Measurements from ENCODE around the gene PPARGC1A. TPM values are rescaled to one million over a fixed set of nuclear protein-coding genes. Genes with fewer than 3 reads are reported as not detected.

PPARGC1A gene
- total RNA-seq, 1 donor from 2014 or later: 0.48 TPM

- Mint-ChIP-seq H3K9me3 (ENCODE audit: unreplicated experiment) (no peaks in the 10 kb centered on the region), H3K27me3 (ENCODE audit: low read depth, unreplicated experiment) (no peaks in the 10 kb centered on the region), H3K4me3 (ENCODE audit: unreplicated experiment) (no peak overlapping the region), H3K27ac (ENCODE audit: unreplicated experiment) (peak overlapping the region; percentile 44), H3K36me3 (ENCODE audit: low read depth, unreplicated experiment) (no peaks in the 10 kb centered on the region), H3K4me1 (ENCODE audit: low read depth, unreplicated experiment) (peaks cover 28% of the 10 kb centered on the region)
- peak; percentile 53 for DNase-seq (ENCODE audit: low read depth)
- no peak for FAIRE-seq
- Histone ChIP-seq H3K79me2 (ENCODE audit: insufficient read depth, low read length) (no peaks in the 10 kb centered on the region), H3K27ac (ENCODE audit: low read depth, low read length) (no peak overlapping the region), H2AFZ (ENCODE audit: low read depth, low read length) (no peak overlapping the region), H3K27me3 (ENCODE audit: insufficient read depth, low read length) (no peaks in the 10 kb centered on the region), H3K9me3 (ENCODE audit: insufficient read depth, low read depth, low read length) (no peaks in the 10 kb centered on the region), H3K36me3 (ENCODE audit: insufficient read depth, low read length) (no peaks in the 10 kb centered on the region), H3K4me3 (ENCODE audit: insufficient read depth, low read depth, low read length) (no peak overlapping the region), H4K20me1 (ENCODE audit: insufficient read depth, low read length) (no peaks in the 10 kb centered on the region), H3K9ac (ENCODE audit: low read length) (no peak overlapping the region), H3K4me2 (ENCODE audit: low read length) (no peak overlapping the region), H3K4me1 (ENCODE audit: insufficient read depth, low read length) (no peaks in the 10 kb centered on the region)
- no peak for TF ChIP-seq EZH2 (IDR thresholded peaks at IDR 0.05; ENCODE audit: insufficient read depth, low read length)
- TF ChIP-seq CTCF (IDR thresholded peaks at IDR 0.05; ENCODE audit: insufficient read depth, low read depth, low read length): no peak
Observed at GRCh38 chr4:23819041-23819511, 70.8 kb downstream of the PPARGC1A start.

DNA sequence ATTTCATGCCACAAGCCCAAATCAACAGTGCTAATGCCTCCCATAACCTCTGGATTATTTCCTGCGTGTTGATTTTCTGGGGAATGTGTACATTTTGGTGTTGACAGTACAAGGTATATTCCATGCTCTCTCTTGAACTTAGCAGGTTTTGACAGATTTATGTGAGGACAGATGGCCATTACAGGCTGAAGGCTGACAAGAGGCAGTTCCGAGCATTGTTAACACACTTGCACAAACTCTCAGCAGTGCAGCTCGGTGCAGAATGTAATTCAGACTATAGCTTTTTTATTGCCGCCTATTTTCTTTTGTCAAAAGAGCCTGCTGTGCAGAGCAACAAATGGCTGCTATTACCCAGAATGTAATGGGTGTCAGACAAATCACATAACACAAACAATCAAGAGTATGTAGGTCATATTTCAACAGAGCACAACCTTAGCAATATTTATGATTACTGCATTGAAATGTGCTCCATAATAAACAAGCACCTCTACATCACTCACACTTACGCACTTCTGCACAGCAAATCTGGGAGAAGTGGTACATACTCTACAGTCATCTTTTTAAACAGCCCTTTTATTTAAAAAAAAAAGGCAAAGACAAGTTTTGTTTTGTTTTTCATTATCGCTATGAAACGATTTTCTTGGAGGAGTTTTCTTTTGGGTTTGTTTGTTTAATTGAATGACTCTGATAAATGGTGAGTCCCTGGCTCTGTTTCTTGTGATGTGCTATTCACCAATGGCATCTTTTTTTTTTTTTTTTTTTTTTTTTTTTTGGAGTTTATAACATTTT is 71.6 kb downstream of the PPARGC1A start:
- no peak overlapping the region for H3K4me2 ChIP-seq (ENCODE audit: low read length)

More for the DNA sequence above, 71.6 kb downstream of the PPARGC1A start:
- Mint-ChIP-seq H3K4me3 (ENCODE audit: unreplicated experiment) (no peak overlapping the region), H3K9me3 (ENCODE audit: unreplicated experiment) (no peaks in the 10 kb centered on the region), H3K27ac (ENCODE audit: unreplicated experiment) (no peak overlapping the region), H3K36me3 (ENCODE audit: low read depth, unreplicated experiment) (no peaks in the 10 kb centered on the region), H3K4me1 (ENCODE audit: low read depth, unreplicated experiment) (peaks cover 28% of the 10 kb centered on the region), H3K27me3 (ENCODE audit: low read depth, unreplicated experiment) (no peaks in the 10 kb centered on the region)
- H3K79me2 ChIP-seq (ENCODE audit: insufficient read depth, low read length): no peaks in the 10 kb centered on the region
- no peak overlapping the region for H3K9ac ChIP-seq (ENCODE audit: low read length)
- no peak overlapping the region for H2AFZ ChIP-seq (ENCODE audit: low read depth, low read length)
- no peak overlapping the region for H3K27ac ChIP-seq (ENCODE audit: low read depth, low read length)
- H3K27me3 ChIP-seq (ENCODE audit: insufficient read depth, low read length): no peaks in the 10 kb centered on the region
- DNase-seq (ENCODE audit: low read depth) (no peak), FAIRE-seq (no peak)
- H3K4me1 ChIP-seq (ENCODE audit: insufficient read depth, low read length): no peaks in the 10 kb centered on the region
- no peaks in the 10 kb centered on the region for H3K36me3 ChIP-seq (ENCODE audit: insufficient read depth, low read length)
- no peaks in the 10 kb centered on the region for H3K9me3 ChIP-seq (ENCODE audit: insufficient read depth, low read depth, low read length)
- no peak overlapping the region for H3K4me3 ChIP-seq (ENCODE audit: insufficient read depth, low read depth, low read length)
- H4K20me1 ChIP-seq (ENCODE audit: insufficient read depth, low read length): no peaks in the 10 kb centered on the region
- TF ChIP-seq CTCF (IDR thresholded peaks at IDR 0.05; ENCODE audit: insufficient read depth, low read depth, low read length) (no peak), EZH2 (IDR thresholded peaks at IDR 0.05; ENCODE audit: insufficient read depth, low read length) (no peak)
